Activated CD8-positive, alpha-beta memory T cell treated with anti-CD3 and anti-CD28 coated beads, Interleukin-2, amount 50 U/mL, for 24 hours (primary cell): Measurements from ENCODE around the gene RTKN2.
"Not testable (repeated sequence)": the region's sequence is repeated elsewhere in the genome, so short reads cannot be mapped to it uniquely, and the experiment has no call there.

Experiments used
- DNase-seq: peaks from one replicate; pipeline ENCODE4 v3.0.0-alpha.2; 2020; ENCODE audit errors: extremely low read depth

The RTKN2 gene, protein sequence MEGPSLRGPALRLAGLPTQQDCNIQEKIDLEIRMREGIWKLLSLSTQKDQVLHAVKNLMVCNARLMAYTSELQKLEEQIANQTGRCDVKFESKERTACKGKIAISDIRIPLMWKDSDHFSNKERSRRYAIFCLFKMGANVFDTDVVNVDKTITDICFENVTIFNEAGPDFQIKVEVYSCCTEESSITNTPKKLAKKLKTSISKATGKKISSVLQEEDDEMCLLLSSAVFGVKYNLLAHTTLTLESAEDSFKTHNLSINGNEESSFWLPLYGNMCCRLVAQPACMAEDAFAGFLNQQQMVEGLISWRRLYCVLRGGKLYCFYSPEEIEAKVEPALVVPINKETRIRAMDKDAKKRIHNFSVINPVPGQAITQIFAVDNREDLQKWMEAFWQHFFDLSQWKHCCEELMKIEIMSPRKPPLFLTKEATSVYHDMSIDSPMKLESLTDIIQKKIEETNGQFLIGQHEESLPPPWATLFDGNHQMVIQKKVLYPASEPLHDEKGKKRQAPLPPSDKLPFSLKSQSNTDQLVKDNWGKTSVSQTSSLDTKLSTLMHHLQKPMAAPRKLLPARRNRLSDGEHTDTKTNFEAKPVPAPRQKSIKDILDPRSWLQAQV

DNA sequence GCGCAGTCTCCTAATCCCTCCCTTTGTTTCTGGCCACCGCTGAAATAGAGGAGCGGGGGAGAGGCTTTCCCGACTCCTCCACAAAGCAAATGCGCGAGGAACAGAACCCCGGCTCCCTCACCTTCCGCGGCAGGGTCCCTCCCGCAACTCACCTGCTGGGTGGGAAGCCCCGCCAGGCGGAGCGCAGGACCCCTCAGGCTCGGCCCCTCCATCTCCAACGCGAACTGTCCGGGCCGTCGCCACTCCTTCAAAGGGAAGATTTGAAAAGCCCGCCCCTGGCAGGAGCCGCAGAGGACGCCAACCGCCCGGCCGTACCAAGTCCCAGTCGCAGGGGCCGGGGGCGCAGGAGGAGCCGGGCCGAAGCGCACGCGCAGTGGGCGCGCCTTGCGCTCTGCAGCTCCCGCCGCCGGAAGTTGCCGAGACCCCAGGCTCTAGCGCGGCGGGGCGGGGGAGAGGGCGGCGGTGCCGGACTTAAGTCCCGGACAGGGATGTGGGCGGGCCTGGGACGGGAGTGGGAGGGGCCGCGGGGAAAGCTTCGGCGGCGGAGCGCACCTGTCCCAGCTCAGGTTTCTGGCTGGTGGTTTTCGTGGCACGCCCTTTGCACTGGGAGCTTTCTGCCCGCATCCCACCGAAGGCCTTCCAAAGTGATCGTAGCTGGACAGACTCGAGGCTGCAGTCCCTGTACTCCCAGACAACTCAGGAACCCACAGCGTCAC lies at the start of gene RTKN2:
Gene RTKN2 (minus strand): TSS at position 446 of the 716 bp plus-strand sequence. CDS start 234 bp downstream, at position 212.
- DNase-seq = peak; percentile 6

DNA sequence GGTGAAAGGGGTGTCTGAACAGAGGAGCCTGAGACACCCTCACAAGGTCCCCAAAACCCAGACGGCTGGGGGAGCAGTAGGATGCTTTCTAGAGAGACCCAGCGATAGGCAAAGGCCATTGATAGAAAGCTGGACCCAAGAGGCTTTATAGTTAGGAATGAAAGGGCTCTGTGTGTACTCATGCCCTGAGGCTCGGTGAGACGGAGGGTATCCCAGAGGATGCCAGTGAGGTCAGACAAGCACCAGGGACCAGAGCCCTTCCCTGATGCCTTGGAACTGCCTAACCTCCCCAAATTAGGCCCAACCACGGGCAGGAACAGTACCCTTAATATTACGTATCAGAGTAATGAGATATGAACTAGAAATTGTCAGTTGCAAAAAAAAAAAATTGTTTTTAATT lies 48.6 kb upstream of the RTKN2 start:
- DNase-seq = no peak

DNA sequence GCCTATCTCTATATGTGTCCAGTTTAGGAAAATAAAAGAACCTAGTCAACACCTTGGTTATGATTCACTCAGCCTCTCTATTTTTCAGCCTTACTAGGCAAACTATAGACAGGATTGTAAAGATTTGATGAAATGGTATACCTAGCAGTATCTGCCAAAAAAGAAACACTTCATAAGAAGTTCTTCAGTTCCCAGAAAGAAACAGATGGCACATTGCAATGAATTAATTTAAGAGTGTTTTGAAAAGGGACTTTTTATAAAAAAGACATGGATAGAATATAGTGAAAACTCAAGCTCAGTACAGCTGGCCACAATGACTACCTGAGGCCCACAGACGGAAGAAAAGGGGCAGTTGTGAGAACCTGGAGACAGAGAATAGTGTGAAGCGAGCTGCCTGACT lies 40.6 kb upstream of the RTKN2 start:
- DNase-seq = no peak

DNA sequence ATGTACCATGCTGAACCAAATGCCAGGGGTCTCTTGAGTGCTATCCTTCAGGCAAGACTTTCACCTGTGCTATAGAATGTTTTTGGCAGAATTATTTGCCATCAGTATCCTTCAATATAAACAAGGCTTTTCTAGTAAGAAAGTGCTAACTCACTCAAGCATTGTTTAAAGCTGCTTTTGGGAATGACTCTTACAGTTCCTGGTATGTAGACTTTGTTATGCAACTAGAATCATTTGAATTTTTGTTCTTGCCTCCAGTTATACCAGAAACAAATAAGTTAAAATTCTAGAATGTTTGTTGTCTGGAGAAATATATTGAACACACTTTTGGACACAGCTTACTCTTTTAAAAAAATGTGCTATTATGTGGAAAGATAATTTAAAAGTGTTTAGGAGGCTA lies 39.5 kb upstream of the RTKN2 start:
- no peak for DNase-seq

DNA sequence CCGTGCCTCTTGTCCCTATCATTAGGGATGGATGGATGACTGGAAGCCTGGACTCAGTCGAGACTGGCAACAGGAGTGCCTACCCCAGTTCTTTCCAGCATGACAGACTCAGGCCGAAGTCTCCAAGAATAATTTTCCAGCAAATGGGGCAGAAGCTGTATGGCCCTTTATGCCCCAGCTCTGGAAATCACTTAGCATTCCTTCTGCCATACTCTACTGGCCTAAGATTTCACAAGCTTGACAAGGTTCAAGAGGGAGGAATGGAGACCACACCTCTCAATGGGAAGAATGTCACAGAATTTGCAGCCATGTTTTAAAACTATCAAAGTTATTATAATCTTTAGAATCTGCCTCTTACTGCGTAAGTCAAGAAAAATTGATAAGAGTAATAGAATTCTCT lies 39.0 kb upstream of the RTKN2 start:
- DNase-seq = no peak

DNA sequence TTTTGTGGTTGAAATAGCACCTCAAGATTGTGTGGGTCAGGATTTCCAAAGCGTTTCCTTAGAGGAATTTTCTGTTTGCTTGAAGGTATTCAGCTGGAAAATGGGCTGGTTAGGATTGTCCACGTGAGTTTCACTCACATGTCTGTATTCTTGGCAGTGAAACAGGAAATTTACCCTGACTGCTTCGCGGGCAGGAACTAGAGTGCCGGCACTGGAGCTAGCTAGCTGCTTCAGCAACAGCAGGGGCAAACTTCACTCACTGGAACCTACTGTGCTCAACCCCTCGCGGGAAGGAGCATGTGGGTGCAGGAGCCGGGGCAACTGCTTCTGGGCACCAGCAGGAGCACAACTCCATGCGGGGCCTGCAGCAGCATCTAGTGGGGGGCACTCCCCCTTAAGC lies 38.0 kb upstream of the RTKN2 start:
- DNase-seq = no peak

DNA sequence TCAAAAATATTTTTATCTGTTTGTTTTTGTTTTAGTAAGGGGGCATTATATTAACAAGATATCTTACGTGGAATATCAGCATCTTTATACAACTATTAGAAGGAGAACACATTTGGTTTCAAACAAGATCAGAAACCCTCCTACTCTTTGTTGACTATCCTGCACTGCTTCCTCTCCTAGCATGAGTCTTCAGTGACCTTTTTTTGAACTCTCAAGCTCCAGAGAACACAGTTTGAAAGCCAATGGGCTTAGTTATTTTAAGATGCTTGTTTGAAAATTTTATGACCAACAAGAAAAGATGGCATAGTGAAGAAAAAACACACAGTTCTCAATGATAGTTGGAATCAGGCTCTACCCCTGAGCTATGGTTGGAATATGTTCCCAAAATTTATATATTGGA lies 37.2 kb upstream of the RTKN2 start:
- DNase-seq = no peak

DNA sequence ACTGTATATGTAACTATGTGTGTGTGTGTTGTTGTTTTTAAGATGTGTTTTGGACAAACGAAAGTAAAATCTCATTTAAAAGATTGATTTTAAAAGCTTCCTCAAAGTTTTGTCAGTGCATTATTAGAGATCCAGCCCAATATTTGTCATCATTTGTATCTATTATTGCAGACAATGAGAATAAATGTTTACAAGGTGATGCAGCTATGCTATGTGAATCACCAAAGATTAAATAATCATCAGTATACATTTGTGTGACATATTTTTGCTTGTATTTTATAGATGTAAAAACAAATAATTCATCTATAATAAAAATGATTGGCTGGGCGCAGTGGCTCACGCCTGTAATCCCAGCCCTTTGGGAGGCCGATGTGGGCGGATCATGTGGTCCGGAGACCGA lies 35.3 kb upstream of the RTKN2 start:
- no peak for DNase-seq

DNA sequence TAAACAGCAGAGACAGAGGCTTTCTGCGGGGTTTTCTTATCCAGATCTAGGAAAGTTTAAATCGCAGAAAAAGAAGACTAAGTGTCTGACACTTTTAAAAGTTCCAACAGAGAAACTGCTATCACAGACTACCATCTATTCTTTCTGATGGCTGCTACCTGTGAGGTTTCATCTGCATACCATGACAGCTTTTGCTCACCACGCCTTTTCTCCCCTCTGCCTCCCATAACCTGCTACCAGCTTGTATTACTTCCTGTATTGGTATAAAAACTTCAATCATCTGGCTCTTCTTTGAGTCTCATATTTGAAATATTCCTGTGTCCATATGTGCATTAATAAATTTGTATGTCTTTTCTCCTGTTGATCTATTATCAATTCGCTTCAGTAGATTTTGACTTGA lies 34.1 kb upstream of the RTKN2 start:
- no peak for DNase-seq

DNA sequence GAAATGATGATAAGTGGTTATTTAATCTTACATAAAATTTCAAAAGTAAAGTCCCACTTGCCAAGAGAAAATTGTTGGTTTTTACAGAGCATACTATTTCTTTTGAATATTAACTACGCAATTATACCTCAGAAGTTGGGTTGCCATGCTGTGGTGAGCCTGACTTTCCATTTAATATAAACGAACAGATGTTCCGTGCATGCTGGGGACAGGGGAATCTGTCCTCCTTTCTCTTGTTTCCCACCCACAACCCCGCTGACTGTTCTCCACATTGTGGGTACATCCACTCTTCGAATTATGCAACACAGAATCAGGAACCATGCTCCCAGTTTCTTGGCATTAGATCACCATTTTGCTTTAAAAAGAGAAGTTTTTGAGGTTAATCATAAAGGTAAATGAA lies 29.2 kb upstream of the RTKN2 start:
- no peak for DNase-seq

DNA sequence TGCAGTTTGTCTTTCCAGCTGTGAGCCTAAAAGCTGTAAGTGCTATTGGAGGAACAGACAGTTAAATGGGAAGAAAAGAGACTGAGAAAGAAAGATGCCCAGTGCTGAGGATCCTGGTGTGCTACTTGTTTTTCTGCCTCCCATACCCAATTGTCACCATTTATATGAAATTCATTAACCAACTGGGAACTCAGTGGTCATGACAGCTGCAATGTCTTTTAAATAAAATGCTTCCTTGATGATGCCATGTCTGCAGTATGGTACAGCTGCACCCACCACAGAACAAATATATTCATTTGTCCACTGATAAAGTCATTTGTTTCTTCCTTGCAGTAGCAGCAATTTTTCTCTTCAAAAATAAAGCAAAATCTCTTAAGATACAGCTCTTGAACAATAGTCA lies 15.6 kb upstream of the RTKN2 start:
- no peak for DNase-seq

DNA sequence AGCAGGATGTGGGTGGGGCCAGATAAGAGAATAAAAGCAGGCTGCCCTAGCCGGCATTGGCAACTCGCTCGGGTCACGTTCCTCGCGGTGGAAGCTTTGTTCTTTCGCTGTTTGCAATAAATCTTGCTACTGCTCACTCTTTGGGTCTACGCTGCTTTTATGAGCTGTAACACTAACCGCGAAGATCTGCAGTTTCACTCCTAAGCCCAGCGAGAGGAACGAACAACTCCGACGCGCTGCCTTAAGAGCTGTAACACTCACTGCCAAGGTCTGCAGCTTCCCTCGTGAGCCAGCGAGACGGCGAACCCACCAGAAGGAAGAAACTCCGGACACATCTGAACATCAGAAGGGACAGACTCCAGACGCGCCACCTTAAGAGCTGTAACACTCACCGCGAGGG lies 12.7 kb upstream of the RTKN2 start:
- DNase-seq = not testable (repeated sequence)

DNA sequence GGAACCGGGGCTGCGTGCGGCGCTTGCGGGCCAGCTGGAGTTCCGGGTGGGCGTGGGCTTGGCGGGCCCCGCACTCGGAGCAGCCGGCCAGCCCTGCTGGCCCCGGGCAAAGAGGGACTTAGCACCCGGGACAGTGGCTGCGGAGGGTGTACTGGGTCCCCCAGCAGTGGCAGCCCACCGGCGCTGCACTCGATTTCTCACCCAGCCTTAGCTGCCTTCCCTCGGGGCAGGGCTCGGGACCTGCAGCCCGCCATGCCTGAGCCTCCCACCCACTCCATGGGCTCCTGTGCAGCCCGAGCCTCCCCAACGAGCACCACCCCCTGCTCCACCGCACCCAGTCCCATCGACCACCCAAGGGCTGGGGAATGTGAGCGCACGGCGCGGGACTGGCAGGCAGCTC lies 11.7 kb upstream of the RTKN2 start:
- not testable (repeated sequence) for DNase-seq

DNA sequence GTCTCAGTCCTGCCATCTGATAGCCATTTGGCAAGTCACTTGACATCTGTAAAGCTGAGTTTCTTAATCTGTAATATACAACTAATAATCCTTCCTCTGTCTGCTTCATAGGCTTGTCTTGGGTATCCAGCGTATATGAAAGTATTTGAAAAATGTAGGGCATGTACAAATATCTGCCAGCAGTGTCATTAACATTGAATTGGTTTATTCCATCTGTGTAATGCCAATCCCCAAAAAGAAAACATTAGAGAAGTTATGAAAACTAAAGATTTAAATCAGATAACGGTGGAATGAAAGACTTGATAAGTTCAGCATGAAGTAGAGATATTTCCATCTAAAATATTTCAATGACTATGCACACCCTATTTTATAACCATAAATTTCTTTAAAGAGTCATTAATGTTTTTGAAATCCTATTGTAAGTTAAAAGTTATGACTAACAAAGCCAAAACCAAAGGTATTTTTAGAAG lies 9.8 kb upstream of the RTKN2 start:
- DNase-seq = no peak

DNA sequence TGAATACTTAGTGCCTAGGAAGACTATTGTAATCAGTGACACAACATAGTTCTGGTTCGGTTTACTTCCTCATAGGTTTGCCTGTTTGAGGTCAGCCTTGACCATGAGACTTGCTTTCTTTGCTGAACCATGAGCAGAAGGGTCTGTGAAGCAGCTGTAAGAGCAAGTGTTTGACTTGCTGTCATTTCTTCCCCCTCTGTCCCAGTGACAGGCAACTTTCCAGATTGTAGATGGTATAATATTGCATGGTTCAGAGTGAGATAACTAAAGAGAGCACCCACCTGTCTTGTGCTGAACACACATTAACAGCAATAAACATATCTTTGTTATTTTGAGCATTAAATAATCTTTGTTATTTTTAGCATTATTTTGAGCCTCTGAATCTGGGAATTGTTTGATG lies 9.3 kb upstream of the RTKN2 start:
- DNase-seq = no peak

DNA sequence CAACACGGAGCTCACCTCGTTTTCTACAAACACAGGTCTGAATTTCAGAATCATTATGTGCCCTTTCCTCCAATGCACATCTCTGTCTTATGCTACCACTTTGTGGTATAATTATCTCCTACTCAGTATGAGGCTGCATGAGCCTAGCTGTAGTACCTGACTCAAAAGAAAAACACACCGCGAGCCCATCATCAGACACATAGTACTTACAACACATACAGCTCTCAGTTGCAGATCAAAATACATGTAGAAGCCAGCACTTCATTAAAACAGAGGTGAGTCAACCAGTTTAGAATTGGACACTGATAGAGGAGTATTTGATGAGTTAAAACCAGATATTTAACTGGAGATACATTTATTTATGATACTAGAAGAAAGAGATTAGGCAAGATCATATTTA lies 1.4 kb upstream of the RTKN2 start:
- no peak for DNase-seq

DNA sequence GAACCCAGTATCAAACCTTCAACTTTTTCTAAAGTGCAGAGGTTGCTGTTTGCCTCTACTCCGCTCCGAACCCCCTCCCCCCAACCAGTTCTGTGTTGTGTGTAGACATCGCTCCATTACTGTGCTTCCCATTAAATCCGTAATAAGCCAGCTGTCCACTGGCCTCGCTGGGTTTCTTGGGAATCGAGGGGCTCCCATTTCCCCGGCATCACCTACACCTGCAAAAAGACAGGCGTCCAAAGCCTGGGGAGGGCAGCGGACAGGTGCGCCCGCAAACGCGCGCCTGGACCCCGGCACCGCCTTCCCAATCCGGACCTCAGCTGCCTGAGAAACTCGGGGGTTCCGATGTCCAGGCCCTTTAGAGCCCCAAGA lies 631 bp downstream of the RTKN2 start:
- DNase-seq = no peak

DNA sequence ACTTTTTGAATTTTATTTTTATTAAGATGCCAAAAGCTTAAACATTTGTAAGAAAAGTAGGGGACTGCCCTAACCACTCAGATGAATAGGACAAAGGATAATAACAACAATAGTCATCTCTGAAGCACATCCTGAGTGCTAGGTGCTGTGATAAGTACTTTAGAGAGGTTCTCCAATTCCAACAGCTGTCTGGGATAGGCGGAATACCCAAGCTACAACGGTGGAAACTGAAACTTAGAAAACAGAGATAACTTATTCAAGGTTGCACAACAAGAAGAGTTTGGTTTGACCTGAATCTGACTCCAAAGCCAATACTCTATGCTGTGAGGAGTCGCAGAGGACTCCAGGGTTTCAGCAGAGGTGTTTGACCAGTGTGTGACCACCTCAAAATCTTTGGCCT lies 2.0 kb downstream of the RTKN2 start:
- no peak for DNase-seq

DNA sequence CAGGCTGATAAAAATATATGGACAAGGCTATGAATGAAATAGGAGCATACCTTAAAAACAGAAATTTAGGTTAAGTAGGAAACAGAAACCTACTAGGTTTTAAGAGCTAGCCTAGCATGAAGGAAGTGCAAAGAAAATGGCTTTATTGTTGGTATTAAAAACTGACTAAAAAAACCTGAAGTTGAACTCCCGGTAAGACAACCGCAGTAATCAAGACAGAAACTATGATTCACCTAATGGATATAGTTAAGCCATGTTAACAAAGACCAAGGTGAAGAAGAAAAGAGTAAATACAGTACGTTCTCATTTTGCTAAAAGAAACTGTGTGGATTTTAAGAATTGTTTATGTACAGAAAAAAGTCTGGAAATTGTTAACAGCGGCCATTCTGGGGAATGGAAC lies 2.5 kb downstream of the RTKN2 start:
- no peak for DNase-seq

DNA sequence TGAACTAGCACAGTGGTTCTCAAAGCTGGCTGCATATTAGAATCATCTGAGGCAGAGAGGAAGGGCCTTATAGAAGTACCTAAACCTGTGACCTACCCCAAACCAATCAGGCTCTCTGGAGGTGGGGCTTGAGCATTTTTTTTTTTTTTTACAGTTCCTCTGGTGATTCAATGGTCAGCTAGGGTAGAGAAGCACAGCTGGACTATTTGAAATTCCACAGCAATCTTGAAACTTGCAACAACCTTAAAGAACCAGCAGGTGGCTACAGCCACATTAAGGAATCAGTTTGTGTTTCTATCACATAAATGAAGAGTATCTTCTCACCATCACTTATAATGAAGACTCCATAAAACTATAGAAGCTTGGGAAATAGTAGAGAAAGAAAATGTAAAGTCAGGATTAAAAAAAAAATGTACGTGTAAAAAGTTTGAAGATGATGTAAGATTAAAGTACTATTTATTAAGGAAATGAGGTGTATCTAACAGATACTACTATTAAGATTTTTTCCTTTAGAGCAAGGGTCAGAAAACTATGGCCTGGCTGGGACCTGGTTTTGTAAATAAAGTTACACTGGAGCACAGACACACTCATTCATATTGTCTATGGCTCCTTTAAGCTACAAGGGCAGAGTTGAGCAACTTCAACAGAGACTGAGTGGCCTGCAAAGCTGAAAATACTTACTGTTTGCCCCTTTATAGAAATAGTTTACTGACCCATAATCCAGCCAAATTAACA lies 3.8 kb downstream of the RTKN2 start:
- no peak for DNase-seq

DNA sequence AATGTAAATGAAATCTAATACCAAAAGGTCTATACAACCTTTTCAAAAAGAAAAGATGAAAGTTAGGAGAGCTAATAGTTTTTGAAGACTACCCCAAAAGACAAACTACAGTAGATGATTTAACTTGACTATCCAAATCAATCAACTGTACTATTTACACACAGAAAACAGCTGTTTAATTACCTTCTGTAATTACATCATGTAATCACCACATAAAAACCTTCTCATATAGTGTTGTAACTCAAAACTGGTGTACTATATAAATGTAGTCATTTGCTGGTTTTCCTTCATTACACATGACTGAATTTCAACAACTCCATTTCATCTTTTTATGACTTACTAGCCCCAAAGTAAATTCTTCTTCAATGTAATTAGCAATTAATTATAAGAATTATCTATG lies 4.5 kb downstream of the RTKN2 start:
- no peak for DNase-seq

DNA sequence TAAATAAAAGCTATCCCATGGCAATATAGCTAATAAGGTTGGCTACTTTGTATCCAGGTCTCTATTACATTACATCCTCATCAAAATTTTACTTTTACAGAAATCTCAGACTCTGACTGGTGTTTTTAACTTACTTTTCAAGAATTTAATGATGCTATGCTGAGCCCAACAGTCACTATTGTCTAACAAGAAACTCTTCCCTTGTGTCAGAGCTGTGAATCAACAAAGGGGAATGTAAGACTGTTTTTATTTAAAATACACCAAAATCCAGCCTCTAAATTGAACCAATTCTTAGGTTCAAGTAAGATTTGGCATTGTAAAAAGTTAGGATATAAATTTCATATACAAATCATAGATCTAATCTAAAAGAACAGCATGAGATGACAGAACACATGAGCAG lies 7.0 kb downstream of the RTKN2 start:
- no peak for DNase-seq
